HFFc6 (cell line): ENCODE data around the gene OLR1. TPM values are rescaled to one million over a fixed set of nuclear protein-coding genes. Genes with fewer than 3 reads are reported as not detected.

ENCODE experiments used
- DNase-seq: peaks from one replicate; pipeline ENCODE4 v3.0.0-alpha.2; 2018
- H3K27ac Mint-ChIP-seq: 2 replicates; pipeline ENCODE4 v1.8.0; 2020; ENCODE audit warnings: mild to moderate bottlenecking, mixed read lengths
- H3K27me3 Mint-ChIP-seq: 2 replicates; pipeline ENCODE4 v1.8.0; 2021; ENCODE audit warnings: mild to moderate bottlenecking, moderate library complexity, mixed read lengths; ENCODE audit not compliant: insufficient read depth
- H3K36me3 Mint-ChIP-seq: 2 replicates; pipeline ENCODE4 v1.8.0; 2021; ENCODE audit warnings: low read depth, mixed read lengths
- H3K4me1 Mint-ChIP-seq: 2 replicates; pipeline ENCODE4 v1.8.0; 2020; ENCODE audit warnings: low read depth, mixed read lengths
- H3K4me3 Mint-ChIP-seq: 2 replicates; pipeline ENCODE4 v1.8.0; 2020; ENCODE audit warnings: mild to moderate bottlenecking, moderate library complexity, mixed read lengths
- H3K9me3 Mint-ChIP-seq: 2 replicates; pipeline ENCODE4 v1.8.0; 2020; ENCODE audit warnings: mild to moderate bottlenecking, mixed read lengths
- total RNA-seq, 6 experiments: library from RNA; stranded (reverse); fragmentation: NEBNext Ultra II Directional; extraction: Animal tissue kit (Norgen Biotek cat#: 25700); gene quantifications; 2 replicates in 1 of 6; 3 replicates in 5 of 6; pipeline ENCODE4 v1.2.3, GENCODE V29; 2021
- TF ChIP-seq, protein P1 (sequence below): fragments of 200-600 bp; sonication (generic); IDR thresholded peaks from 2 replicates; pipeline ENCODE4 v1.5.0; 2021; ENCODE audit warnings: antibody characterized with exemption, mild to moderate bottlenecking

The OLR1 gene
- total RNA-seq, 6 experiments from 2014 or later = 30.3 to 53.6 (median 40.0) TPM

DNA sequence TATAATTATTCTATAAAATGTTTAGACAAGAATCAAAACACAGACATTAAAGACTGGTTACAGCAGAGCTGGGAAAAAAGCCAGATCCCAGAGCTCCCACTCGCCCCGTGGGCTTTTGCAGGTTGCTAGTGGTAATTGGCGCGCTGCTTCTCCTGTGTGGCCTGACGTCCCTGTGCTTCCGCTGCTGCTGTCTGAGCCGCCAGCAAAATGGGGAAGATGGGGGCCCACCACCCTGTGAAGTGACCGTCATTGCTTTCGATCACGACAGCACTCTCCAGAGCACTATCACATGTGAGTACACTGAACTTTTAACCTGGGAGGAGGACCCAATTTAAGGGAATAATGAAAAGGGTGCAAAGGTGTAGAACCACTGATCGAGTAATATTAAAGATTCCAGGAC, 14.4 kb upstream of the OLR1 start:
- TF ChIP-seq, protein P1, sequence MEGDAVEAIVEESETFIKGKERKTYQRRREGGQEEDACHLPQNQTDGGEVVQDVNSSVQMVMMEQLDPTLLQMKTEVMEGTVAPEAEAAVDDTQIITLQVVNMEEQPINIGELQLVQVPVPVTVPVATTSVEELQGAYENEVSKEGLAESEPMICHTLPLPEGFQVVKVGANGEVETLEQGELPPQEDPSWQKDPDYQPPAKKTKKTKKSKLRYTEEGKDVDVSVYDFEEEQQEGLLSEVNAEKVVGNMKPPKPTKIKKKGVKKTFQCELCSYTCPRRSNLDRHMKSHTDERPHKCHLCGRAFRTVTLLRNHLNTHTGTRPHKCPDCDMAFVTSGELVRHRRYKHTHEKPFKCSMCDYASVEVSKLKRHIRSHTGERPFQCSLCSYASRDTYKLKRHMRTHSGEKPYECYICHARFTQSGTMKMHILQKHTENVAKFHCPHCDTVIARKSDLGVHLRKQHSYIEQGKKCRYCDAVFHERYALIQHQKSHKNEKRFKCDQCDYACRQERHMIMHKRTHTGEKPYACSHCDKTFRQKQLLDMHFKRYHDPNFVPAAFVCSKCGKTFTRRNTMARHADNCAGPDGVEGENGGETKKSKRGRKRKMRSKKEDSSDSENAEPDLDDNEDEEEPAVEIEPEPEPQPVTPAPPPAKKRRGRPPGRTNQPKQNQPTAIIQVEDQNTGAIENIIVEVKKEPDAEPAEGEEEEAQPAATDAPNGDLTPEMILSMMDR = no peak
- no peak overlapping the region for H3K4me3 Mint-ChIP-seq
- H3K4me1 Mint-ChIP-seq = peaks cover 61% of the 10 kb centered on the region
- H3K27me3 Mint-ChIP-seq = no peaks in the 10 kb centered on the region
- H3K9me3 Mint-ChIP-seq = no peaks in the 10 kb centered on the region
- H3K36me3 Mint-ChIP-seq = no peaks in the 10 kb centered on the region
- H3K27ac Mint-ChIP-seq = no peak overlapping the region
- DNase-seq = no peak

DNA sequence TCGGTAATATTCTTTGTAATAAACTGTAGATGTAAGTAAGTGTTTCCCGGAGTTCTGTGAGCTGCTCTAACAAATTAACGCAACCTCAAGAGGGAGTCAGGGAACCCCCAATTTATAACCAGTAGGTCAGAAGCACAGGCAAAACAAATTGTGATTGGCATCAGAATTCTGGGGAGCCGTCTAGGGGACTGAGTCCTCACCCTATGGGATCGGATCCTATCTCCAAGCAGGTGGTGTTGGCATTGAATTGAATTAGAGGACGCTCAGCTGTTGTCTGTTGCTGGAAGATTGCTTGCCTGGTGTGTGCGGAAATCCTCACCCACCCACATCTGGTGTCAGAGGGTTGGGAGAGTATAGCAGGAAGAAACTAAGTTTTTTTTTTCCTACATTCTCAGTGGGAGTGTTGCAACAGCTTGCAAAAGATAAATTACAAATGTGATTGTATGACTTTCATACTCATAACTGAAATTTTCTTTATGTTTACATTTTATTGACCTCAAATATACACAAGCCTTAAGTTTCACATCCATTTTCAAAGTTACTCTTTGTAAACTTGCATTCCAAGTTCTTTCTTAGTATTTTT, 12.4 kb upstream of the OLR1 start:
- Mint-ChIP-seq H3K27ac (peak overlapping the region; percentile 66), H3K4me1 (peaks cover 61% of the 10 kb centered on the region), H3K27me3 (no peaks in the 10 kb centered on the region), H3K4me3 (no peak overlapping the region; the same call in 1 of the 2 replicates), H3K36me3 (no peaks in the 10 kb centered on the region), H3K9me3 (no peaks in the 10 kb centered on the region)
- DNase-seq = no peak
- TF ChIP-seq, protein P1 = no peak

DNA sequence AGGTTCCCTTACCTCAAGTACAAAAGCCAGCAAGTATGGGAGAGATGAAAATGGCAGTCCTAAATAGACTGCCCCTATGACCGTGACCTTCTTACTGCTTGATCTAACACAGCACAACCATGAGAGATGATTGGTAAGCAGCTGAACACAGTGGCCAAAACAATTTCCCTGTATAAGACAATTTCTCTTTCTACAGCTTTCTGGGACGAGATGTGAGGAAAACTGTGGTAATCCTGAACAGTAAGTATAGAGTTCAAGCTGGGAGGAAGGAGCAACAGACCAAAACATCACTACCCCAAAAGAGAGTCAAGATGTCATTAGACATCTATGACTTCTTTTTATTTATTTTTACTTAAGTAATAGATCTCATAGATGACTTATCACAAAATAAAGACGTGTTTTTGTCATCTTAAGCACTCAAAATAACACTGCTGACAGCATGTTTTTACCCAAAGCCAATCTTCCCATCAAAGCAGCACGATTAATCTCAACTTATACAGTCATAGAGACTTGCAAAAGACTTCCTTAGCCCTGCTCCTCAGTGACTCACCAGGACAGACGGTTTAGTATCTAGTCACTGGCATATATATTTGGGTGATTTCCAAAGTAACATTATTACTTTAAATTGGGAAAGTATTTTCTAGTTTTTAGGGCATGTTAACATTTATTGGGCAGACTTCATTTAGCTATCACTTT, 10.6 kb upstream of the OLR1 start:
- peak overlapping the region; percentile 38 for H3K4me3 Mint-ChIP-seq
- no peaks in the 10 kb centered on the region for H3K9me3 Mint-ChIP-seq
- TF ChIP-seq, protein P1 = no peak
- peaks cover 2% of the 10 kb centered on the region; the same call in 1 of the 2 replicates for H3K27me3 Mint-ChIP-seq
- H3K4me1 Mint-ChIP-seq = peaks cover 69% of the 10 kb centered on the region
- no peaks in the 10 kb centered on the region for H3K36me3 Mint-ChIP-seq
- peak; percentile 88 for DNase-seq
- H3K27ac Mint-ChIP-seq = peak overlapping the region; percentile 84

DNA sequence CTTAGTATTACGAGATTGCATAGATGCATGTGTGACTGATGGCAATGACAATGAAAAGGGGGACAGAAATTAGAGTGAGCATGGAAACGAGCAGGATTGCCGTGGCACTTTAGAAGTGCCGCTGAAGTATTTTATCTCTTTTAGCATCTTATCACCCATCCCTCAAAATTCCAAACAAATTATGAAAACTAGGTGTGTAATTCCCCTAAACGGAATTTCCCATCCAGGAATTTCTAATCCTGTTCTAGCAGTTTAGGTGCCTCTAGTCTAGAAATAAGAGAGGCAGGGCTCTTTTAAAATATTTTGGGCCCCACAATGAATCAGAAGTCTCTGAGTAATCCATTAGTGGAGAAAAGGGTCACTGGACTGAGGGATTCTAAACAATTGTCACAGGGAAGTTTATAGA, 7.8 kb upstream of the OLR1 start:
- Mint-ChIP-seq H3K4me1 (peaks cover 72% of the 10 kb centered on the region), H3K4me3 (peak overlapping the region; percentile 69), H3K27me3 (peaks cover 2% of the 10 kb centered on the region; the same call in 1 of the 2 replicates), H3K36me3 (no peaks in the 10 kb centered on the region), H3K27ac (peak overlapping the region; percentile 72), H3K9me3 (no peaks in the 10 kb centered on the region)
- TF ChIP-seq, protein P1 = no peak
- DNase-seq = peak; percentile 62

DNA sequence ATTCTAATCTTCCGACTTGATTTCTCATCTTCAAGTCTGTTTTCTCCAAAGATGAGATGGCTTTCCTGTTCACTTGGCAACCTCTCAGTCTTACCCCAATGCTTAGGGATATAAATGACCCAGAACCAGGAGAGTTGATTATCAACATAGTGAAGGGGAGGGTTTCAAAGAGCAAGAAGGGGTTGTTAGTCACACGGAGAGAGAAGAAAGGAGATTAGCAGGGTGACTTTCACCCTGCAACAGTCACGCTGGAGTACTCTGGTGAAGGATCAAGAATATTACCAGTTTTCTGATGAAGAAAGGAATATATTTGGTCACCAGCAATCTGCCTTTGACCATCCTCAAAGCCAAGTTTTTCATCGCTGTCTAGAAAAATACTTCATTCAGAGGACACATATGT, 6.9 kb upstream of the OLR1 start, which contains the start of gene TMEM52B:
TMEM52B (plus strand) TSS at position 212 of the 400 bp plus-strand sequence. CDS start 543 bp downstream, outside the sequence.
- Mint-ChIP-seq H3K4me1 (peaks cover 65% of the 10 kb centered on the region), H3K9me3 (no peaks in the 10 kb centered on the region), H3K27me3 (peaks cover 2% of the 10 kb centered on the region; the same call in 1 of the 2 replicates), H3K36me3 (no peaks in the 10 kb centered on the region), H3K4me3 (peak within 1 kb of the TSS; percentile 69), H3K27ac (peak within 1 kb of the TSS; percentile 72)
- TF ChIP-seq, protein P1 = no peak
- no peak for DNase-seq
